HG02943 (cell line): Measurements from ENCODE around the gene FAM131A.

Source experiments
- ATAC-seq: cut with Tn5 transposase; IDR thresholded peaks from one replicate; pipeline ENCODE4 v1.9.1; 2021; ENCODE audit warnings: mild to moderate bottlenecking, low read depth, moderate library complexity; ENCODE audit not compliant: unreplicated experiment

FAM131A gene, protein sequence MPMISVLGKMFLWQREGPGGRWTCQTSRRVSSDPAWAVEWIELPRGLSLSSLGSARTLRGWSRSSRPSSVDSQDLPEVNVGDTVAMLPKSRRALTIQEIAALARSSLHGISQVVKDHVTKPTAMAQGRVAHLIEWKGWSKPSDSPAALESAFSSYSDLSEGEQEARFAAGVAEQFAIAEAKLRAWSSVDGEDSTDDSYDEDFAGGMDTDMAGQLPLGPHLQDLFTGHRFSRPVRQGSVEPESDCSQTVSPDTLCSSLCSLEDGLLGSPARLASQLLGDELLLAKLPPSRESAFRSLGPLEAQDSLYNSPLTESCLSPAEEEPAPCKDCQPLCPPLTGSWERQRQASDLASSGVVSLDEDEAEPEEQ

DNA sequence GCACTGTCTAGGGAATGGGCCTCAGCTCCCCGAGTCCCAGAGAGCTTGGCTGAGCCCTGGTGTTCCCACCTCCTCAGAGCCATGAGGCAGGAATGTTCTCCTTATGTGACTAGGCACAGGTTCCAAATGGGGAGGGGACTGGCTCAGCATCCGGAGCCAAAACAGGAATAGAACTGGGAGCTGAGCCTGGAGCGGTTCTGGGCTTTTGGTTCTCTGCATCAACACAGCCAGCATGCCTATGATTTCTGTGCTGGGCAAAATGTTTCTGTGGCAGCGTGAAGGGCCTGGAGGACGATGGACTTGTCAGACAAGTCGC, at the start of gene FAM131A:
Gene FAM131A, plus strand, starts transcription at position 202 of the 316 bp plus-strand sequence. Its CDS starts 31 bp downstream, at position 233.
- no peak for ATAC-seq

DNA sequence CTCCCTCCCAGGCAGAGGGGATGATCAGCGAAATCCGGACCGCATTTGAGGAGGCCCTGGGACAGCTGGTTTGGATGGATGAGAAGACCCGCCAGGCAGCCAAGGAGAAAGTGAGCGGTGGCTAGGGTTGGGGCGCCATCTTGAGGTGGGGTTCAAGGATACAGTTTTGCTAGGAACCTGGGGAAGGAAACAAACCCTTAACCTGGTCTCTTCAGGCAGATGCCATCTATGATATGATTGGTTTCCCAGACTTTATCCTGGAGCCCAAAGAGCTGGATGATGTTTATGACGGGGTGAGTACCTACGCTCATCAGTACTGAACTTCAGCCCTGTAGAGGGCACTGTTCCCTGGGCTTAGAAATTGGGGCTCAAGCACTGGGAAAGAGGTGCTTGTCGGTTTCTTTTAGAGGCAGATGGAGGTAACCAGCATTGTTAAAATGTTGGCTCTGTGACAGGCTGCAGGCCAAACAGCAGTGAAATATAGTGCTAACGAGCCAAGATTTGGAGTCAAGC, 47.9 kb upstream of the FAM131A start:
- ATAC-seq: no peak

GRCh38 chr3:184290331-184290730, 47.1 kb upstream of the FAM131A start:
- no peak for ATAC-seq

- ATAC-seq: no peak
Observed at GRCh38 chr3:184291044-184291737, 46.2 kb upstream of the FAM131A start.

GRCh38 chr3:184291738-184292445, 45.5 kb upstream of the FAM131A start:
- no peak for ATAC-seq

GRCh38 chr3:184295771-184296170, 41.6 kb upstream of the FAM131A start:
- no peak for ATAC-seq

DNA sequence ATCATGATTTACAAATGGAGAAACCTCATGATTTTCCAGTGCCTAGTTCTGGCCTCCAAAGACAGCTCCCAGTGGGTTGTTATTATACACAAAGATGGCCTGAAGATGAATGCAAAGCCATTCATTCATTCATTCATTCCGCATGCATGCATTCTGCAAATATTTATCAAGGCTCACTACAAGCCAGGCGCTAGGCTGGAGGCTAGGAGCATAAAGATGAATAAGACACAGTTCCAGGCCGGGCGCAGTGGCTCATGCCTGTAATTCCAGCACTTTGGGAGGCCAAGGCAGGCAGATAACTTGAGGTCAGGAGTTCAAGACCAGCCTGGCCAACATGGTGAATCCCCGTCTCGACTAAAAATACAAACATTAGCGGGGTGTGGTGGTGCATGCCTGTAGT, 40.8 kb upstream of the FAM131A start:
- no peak for ATAC-seq

DNA sequence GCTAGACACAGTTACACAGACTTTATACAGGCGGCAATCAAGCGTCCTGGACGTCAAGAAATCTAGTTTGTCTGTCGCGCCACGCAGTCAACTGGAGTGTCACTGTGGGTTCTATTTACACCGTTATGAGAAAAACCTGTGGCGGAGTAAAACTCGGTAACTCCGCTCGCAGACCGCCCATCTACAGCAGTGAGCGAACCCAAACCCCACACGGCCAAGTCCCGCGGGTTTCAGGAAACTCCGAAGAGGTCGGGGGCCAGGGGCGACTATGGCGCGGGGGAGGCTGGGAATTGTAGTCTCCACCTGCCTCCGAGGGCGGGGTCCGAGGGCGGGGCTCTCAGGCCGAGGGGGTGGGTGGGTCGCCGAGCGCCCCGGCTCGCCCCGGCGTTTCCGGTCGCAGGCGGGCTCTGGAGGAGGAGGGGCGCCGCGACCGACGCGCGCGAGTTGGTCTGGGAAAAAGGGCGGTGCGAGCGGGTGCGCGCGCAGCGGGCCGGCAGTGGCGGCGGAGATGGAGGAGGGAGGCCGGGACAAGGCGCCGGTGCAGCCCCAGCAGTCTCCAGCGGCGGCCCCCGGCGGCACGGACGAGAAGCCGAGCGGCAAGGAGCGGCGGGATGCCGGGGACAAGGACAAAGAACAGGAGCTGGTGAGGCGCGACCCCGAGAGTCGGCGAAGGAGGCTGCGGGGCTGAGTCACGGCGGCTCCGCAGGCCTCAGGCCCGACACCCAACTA, 38.5 kb upstream of the FAM131A start, which contains the start of gene PSMD2:
Gene PSMD2, plus strand, starts transcription at position 483 of the 729 bp plus-strand sequence. Its CDS starts 26 bp downstream, at position 509.
- peak; percentile 85 for ATAC-seq

DNA sequence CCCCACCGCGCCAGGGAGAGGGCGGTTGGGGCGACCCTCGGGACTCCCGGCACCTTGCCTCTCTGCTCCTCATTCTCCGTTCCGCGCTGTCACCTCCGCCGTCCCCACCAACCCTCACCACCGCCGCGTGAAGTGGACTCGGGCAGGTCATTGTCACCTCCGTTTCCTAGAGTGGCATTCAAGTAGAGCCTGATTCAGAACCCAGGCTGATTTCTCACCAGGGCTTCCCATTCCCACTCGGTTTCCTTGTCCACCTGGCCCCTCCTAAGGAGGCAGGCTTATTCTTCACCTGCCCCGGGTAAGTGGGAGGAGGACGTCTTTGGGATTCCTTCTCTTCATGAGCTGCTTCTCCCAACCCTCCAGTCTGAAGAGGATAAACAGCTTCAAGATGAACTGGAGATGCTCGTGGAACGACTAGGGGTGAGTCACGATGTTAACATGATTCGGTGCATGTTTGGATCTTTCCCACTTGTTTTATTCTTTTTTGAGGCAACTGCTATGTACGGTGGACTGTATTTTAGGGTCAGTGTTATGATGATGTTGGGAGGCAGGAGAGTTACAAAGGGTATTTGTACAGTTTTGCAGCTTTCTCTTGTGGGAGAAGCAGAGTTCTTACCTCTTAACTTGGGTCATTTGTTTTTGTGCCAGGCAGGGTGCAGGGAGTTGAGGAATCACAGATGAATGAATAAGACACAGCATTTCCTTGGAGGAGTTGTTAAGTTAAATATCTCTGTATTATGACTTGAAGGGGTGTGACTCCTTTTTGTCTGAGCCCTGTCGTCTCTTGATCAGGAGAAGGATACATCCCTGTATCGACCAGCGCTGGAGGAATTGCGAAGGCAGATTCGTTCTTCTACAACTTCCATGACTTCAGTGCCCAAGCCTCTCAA, 37.7 kb upstream of the FAM131A start:
- peak; percentile 21 for ATAC-seq

DNA sequence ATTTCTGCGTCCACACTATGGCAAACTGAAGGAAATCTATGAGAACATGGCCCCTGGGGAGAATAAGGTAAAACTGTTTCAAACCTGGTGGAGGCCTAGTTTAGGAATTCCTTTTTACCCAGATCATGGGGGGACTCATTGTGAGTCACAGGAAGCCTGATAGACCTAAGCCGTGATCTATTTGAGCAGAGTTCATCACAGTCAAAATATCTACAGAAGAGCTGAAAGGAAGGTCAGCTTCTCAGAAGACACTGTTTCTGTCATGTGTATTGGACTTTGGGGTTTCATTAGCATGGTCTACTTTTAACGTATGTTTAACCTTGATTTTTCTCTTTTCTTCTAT, 37.1 kb upstream of the FAM131A start:
- ATAC-seq: no peak

- ATAC-seq: no peak
Observed at GRCh38 chr3:184305577-184305976, 31.8 kb upstream of the FAM131A start.

DNA sequence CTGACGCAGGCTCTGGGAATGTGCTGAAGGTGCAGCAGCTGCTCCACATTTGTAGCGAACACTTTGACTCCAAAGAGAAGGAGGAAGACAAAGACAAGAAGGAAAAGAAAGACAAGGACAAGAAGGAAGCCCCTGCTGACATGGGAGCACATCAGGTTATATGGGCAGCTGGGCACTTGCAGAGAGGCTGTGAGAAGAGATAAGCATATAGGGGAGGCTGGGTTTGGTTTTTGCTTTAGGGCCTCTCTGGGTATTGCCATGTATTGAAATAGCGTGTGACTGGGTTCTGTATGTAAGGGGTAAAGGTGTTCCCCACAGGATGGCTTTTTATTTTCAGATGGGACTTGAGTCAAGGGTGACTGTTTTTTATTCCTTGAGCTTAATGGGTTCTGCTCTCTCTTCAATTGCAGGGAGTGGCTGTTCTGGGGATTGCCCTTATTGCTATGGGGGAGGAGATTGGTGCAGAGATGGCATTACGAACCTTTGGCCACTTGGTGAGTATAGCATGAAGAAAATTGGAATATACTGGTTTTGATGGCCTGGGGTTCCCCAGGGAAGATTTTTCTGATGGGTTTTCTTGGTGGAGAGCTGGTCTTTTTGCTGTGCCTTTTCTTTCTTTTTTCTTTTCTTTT, 30.9 kb upstream of the FAM131A start:
- no peak for ATAC-seq

DNA sequence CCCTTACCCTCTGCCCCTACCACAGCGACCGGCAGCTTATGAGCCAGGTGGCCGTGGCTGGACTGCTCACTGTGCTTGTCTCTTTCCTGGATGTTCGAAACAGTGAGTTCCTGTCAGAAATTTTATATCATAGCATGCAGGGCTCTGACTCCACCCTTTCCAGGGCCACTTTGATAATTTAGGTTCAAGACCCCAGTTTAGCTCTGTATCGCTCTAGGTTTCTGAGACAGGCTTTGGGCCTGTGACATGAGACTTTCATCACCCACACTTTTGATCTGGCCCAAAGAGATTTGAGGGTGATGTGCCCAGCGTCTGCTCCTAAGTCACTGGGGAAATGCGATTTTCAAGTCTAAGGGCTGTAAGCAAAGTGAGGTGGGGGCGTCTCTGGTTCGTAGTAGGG, 29.5 kb upstream of the FAM131A start:
- ATAC-seq: no peak

GRCh38 chr3:184308744-184309143, 28.7 kb upstream of the FAM131A start:
- ATAC-seq: no peak

- no peak for ATAC-seq
Observed at GRCh38 chr3:184311633-184312032, 25.8 kb upstream of the FAM131A start.

- peak; percentile 78 for ATAC-seq
Observed at GRCh38 chr3:184314363-184314699, 23.1 kb upstream of the FAM131A start, which contains the start of gene EIF4G1. Gene EIF4G1, plus strand, starts transcription at chr3:184314606. Its CDS starts 1,191 bp downstream, at chr3:184315797.

GRCh38 chr3:184314700-184315542, 22.5 kb upstream of the FAM131A start:
- peak; percentile 44 for ATAC-seq

DNA sequence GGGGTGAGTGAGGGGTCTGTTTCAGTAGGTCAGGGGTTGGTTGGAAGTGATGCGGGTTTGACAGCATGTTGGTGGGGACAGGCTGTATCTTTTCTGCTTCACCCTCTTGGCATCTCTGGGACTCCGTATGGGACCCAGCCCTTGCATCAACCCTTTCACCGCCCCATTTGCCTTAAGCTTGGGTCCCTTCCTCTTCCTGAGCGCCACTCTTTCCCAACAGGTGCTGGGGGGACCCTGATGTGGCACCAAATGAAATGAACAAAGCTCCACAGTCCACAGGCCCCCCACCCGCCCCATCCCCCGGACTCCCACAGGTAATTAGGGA, 21.9 kb upstream of the FAM131A start:
- peak; percentile 2 for ATAC-seq
